C4-2B (cell line): ENCODE results near the gene COTL1.

Experiments
- ZFX ChIP-seq: fragments of 450-650 bp; IDR thresholded peaks from 2 replicates; pipeline ENCODE4 v1.6.1; 2017
- TF ChIP-seq, protein P1 (sequence below): fragments of 450-650 bp; conservative IDR thresholded peaks from 2 replicates; pipeline ENCODE4 v1.5.1; 2017; ENCODE audit warnings: mild to moderate bottlenecking

DNA sequence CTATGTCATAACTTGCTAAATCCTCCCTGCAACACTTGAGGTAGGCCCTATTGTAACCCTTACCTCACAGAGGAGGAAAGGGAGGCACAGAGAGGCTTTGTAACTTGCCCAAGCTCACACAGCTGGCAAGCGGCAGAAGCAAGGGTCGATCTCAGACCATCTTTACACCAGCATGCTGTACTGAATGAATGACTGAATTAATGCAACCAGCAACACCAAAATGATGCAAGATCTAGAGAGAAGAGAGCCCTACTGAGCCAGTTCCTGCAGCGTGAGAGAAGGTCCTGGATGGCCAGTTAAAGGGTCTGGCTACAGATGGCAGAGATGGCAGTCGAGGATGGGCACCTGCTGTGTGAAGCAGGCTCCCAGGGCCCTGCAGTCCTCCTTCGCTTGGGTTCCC is 22.3 kb upstream of the COTL1 start:
- TF ChIP-seq, protein P1, sequence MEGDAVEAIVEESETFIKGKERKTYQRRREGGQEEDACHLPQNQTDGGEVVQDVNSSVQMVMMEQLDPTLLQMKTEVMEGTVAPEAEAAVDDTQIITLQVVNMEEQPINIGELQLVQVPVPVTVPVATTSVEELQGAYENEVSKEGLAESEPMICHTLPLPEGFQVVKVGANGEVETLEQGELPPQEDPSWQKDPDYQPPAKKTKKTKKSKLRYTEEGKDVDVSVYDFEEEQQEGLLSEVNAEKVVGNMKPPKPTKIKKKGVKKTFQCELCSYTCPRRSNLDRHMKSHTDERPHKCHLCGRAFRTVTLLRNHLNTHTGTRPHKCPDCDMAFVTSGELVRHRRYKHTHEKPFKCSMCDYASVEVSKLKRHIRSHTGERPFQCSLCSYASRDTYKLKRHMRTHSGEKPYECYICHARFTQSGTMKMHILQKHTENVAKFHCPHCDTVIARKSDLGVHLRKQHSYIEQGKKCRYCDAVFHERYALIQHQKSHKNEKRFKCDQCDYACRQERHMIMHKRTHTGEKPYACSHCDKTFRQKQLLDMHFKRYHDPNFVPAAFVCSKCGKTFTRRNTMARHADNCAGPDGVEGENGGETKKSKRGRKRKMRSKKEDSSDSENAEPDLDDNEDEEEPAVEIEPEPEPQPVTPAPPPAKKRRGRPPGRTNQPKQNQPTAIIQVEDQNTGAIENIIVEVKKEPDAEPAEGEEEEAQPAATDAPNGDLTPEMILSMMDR: no peak
- TF ChIP-seq ZFX: no peak
